Measurements from ENCODE around the gene EPHA4. TPM values are rescaled to one million over a fixed set of nuclear protein-coding genes. Genes with fewer than 3 reads are reported as not detected.

The EPHA4 gene
- total and polyA plus RNA-seq, 2 of the 4 experiments (the other 2 are of a cell fraction) = 36.9 to 132 TPM

- no peak overlapping the region for H3K4me2 ChIP-seq (ENCODE audit: low read depth, low read length)
- H3K27me3 ChIP-seq (ENCODE audit: control insufficient read depth, insufficient read depth, low read length) = no peaks in the 10 kb centered on the region
- peaks cover 2 to 19% of the 10 kb centered on the region in 2 experiments; a peak in 1 of 4 replicates for H3K79me1 ChIP-seq (ENCODE audit: low read depth in 1 of 2, low read length in 2 of 2)
- no peak overlapping the region for H3K56ac ChIP-seq (ENCODE audit: extremely low read depth, insufficient read depth, low read length)
- ATAC-seq (ENCODE audit: low read depth) (no peak), DNase-seq (no peak)
- no peak overlapping the region for H2AFZ ChIP-seq (replicated peaks; ENCODE audit: low read length, poor library complexity)
- no peaks in the 10 kb centered on the region for H3K9me3 ChIP-seq (ENCODE audit: control insufficient read depth, insufficient read depth, low read length)
- H3K36me3 ChIP-seq (ENCODE audit: control insufficient read depth, insufficient read depth, low read length) = peaks cover 12% of the 10 kb centered on the region
- no peak overlapping the region for H2BK5ac ChIP-seq (ENCODE audit: low read depth, low read length, poor library complexity, severe bottlenecking)
- POLR2A ChIA-PET (ENCODE audit: unreplicated experiment) = no interaction called here
- H2AK9ac ChIP-seq (replicated peaks; ENCODE audit: low read depth, low read length, poor library complexity) = no peak overlapping the region
- no peak overlapping the region for H3K18ac ChIP-seq (ENCODE audit: low read depth, low read length)
- CTCF ChIA-PET = no interaction called here
- dilution Hi-C loops (cut with HindIII; ENCODE audit: low sequenced_read_pairs, unreplicated experiment) (no loop called here), in situ Hi-C loops (cut with MboI; ENCODE audit: low sequenced_read_pairs) (no loop called here), intact Hi-C loops (cut with micrococcal nuclease) (no loop called here)
- no peak overlapping the region for H3K4me3 ChIP-seq (ENCODE audit: insufficient read depth, low read depth, low read length)
- no peak overlapping the region for H2BK15ac ChIP-seq (ENCODE audit: low read depth, low read length)
- no peaks in the 10 kb centered on the region; the same call in 1 of the 2 replicates for H3K9me1 ChIP-seq (ENCODE audit: insufficient read depth, low read length)
- no peak overlapping the region for H2BK120ac ChIP-seq (ENCODE audit: low read depth, low read length)
- H4K5ac ChIP-seq (ENCODE audit: low read depth, low read length) = no peak overlapping the region
- H2BK20ac ChIP-seq (ENCODE audit: low read depth, low read length) = no peak overlapping the region
- no peak overlapping the region for H4K8ac ChIP-seq (ENCODE audit: low read depth in 2 of 2, low read length in 2 of 2)
- no peak overlapping the region for H3K4ac ChIP-seq (ENCODE audit: low read depth, low read length)
- H4K20me1 ChIP-seq (ENCODE audit: insufficient read depth, low read length) = no peaks in the 10 kb centered on the region
- H3K4me1 ChIP-seq (ENCODE audit: control insufficient read depth, insufficient read depth, low read length) = peaks cover 8% of the 10 kb centered on the region
- no peak overlapping the region for H3K27ac ChIP-seq (ENCODE audit: insufficient read depth, low read length)
- no peak overlapping the region for H2AK5ac ChIP-seq (ENCODE audit: low read depth, low read length)
- WGBS, 2 experiments (ENCODE audit: extremely low coverage in 2 of 2, insufficient read length in 1 of 2) = no CpG with 5 or more reads among the region's 7 CpGs
- TF ChIP-seq CEBPB (IDR thresholded peaks at IDR 0.05; ENCODE audit: low read depth, low read length) (no peak), NFE2L2 (IDR thresholded peaks at IDR 0.05; ENCODE audit: low read depth, low read length) (no peak), RAD21 (IDR thresholded peaks at IDR 0.05; ENCODE audit: low read length) (no peak), MAFK (IDR thresholded peaks at IDR 0.05; ENCODE audit: low read depth, low read length) (no peak), CHD1 (IDR thresholded peaks at IDR 0.05; ENCODE audit: low read depth, low read length) (no peak), MXI1 (IDR thresholded peaks at IDR 0.05; ENCODE audit: borderline replicate concordance, low read depth, low read length) (no peak), FOS (IDR thresholded peaks at IDR 0.05; ENCODE audit: low read depth, low read length) (no peak), POLR2A (IDR thresholded peaks at IDR 0.05; ENCODE audit: low read depth, low read length) (no peak), SMC3 (IDR thresholded peaks at IDR 0.05; ENCODE audit: low read depth, low read length) (no peak), RFX5 (IDR thresholded peaks at IDR 0.05; ENCODE audit: low read depth, low read length) (no peak), BHLHE40 (IDR thresholded peaks at IDR 0.05; ENCODE audit: low read depth, low read length) (no peak)
- TF ChIP-seq, protein P1, sequence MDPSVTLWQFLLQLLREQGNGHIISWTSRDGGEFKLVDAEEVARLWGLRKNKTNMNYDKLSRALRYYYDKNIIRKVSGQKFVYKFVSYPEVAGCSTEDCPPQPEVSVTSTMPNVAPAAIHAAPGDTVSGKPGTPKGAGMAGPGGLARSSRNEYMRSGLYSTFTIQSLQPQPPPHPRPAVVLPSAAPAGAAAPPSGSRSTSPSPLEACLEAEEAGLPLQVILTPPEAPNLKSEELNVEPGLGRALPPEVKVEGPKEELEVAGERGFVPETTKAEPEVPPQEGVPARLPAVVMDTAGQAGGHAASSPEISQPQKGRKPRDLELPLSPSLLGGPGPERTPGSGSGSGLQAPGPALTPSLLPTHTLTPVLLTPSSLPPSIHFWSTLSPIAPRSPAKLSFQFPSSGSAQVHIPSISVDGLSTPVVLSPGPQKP (IDR thresholded peaks at IDR 0.05; ENCODE audit: borderline replicate concordance, low read depth, low read length) = no peak
- TF ChIP-seq, protein P2, sequence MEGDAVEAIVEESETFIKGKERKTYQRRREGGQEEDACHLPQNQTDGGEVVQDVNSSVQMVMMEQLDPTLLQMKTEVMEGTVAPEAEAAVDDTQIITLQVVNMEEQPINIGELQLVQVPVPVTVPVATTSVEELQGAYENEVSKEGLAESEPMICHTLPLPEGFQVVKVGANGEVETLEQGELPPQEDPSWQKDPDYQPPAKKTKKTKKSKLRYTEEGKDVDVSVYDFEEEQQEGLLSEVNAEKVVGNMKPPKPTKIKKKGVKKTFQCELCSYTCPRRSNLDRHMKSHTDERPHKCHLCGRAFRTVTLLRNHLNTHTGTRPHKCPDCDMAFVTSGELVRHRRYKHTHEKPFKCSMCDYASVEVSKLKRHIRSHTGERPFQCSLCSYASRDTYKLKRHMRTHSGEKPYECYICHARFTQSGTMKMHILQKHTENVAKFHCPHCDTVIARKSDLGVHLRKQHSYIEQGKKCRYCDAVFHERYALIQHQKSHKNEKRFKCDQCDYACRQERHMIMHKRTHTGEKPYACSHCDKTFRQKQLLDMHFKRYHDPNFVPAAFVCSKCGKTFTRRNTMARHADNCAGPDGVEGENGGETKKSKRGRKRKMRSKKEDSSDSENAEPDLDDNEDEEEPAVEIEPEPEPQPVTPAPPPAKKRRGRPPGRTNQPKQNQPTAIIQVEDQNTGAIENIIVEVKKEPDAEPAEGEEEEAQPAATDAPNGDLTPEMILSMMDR (conservative IDR thresholded peaks at IDR 0.05; ENCODE audit: low read depth, low read length) = no peak
- TF ChIP-seq, protein P3, sequence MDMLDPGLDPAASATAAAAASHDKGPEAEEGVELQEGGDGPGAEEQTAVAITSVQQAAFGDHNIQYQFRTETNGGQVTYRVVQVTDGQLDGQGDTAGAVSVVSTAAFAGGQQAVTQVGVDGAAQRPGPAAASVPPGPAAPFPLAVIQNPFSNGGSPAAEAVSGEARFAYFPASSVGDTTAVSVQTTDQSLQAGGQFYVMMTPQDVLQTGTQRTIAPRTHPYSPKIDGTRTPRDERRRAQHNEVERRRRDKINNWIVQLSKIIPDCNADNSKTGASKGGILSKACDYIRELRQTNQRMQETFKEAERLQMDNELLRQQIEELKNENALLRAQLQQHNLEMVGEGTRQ (IDR thresholded peaks at IDR 0.05; ENCODE audit: low read depth, low read length) = no peak
- H4K91ac ChIP-seq (ENCODE audit: insufficient read depth, low read depth, low read length) = no peak overlapping the region
- no TSS peak for BruUV-seq (replicated peaks)
- no peak overlapping the region for H3K9ac ChIP-seq (ENCODE audit: low read depth, low read length)
- H3K23ac ChIP-seq (ENCODE audit: low read depth, low read length) = no peak overlapping the region
- H3K14ac ChIP-seq (replicated peaks; ENCODE audit: low read depth, low read length) = no peak overlapping the region
Observed at GRCh38 chr2:221480163-221480562, 91.9 kb downstream of the EPHA4 start.
